Sigmoid colon (tissue), 3 donors: ENCODE results near the gene SNTB2.

ENCODE experiments used
- CTCF ChIP-seq, 4 experiments: fragments of 450-650 bp in 3 of 4; fragments of 200-600 bp in 1 of 4; IDR thresholded peaks; one replicate each; pipeline ENCODE4 v1.5.1; 2016 to 2019; ENCODE audit warnings: antibody characterized with exemption in 4 of 4, mild to moderate bottlenecking in 3 of 4, moderate library complexity in 2 of 4
- POLR2A ChIP-seq, 2 donors: fragments of 450-650 bp; IDR thresholded peaks; one replicate each; pipeline ENCODE4 v1.6.1; 2016; ENCODE audit warnings: antibody characterized with exemption in 2 of 2, mild to moderate bottlenecking in 2 of 2, moderate library complexity in 2 of 2

- no peak for TF ChIP-seq CTCF (IDR thresholded peaks at IDR 0.05)
- no peak for TF ChIP-seq POLR2A (IDR thresholded peaks at IDR 0.05)
Observed at GRCh38 chr16:69193855-69194254, 6.9 kb downstream of the SNTB2 start.
